ENCODE results near the gene MIB2. TPM values are rescaled to one million over a fixed set of nuclear protein-coding genes. Genes with fewer than 3 reads are reported as not detected.
"Not testable (repeated sequence)": the region's sequence is repeated elsewhere in the genome, so short reads cannot be mapped to it uniquely, and the experiment has no call there.

MIB2 gene
- total and polyA plus RNA-seq, 2 of the 4 experiments (the other 2 are of a cell fraction) = 17.2 to 47.8 TPM

DNA sequence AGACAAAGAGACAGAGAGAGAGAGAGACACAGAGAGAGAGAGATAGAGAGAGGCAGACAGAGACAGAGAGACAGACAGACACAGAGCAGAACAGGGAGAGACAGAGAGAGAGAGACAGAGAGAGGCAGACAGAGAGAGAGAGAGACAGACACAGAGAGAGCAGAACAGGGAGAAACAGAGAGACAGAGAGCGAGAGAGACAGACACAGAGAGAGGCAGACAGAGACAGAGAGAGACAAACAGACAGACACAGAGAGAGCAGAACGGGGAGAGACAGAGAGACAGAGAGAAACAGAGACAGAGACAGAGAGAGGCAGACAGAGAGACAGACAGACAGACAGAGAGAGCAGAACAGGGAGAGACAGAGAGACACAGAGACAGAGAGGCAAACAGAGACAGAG, 20.0 kb upstream of the MIB2 start:
- H2BK20ac ChIP-seq (ENCODE audit: low read depth, low read length); DNase-seq; H4K91ac ChIP-seq (ENCODE audit: insufficient read depth, low read depth, low read length); H2BK120ac ChIP-seq (ENCODE audit: low read depth, low read length); H3K9me3 ChIP-seq (ENCODE audit: control insufficient read depth, insufficient read depth, low read length); ATAC-seq (ENCODE audit: low read depth); H3K9ac ChIP-seq (ENCODE audit: low read depth, low read length); H3K4ac ChIP-seq (ENCODE audit: low read depth, low read length); H4K8ac ChIP-seq (ENCODE audit: low read depth in 2 of 2, low read length in 2 of 2); H2BK15ac ChIP-seq (ENCODE audit: low read depth, low read length); H2AK5ac ChIP-seq (ENCODE audit: low read depth, low read length); POLR2A ChIA-PET (ENCODE audit: unreplicated experiment); H3K56ac ChIP-seq (ENCODE audit: extremely low read depth, insufficient read depth, low read length); H2BK5ac ChIP-seq (ENCODE audit: low read depth, low read length, poor library complexity, severe bottlenecking); H4K20me1 ChIP-seq (ENCODE audit: insufficient read depth, low read length); dilution Hi-C loops (cut with HindIII; ENCODE audit: low sequenced_read_pairs, unreplicated experiment); H3K27ac ChIP-seq (ENCODE audit: insufficient read depth, low read length); BruUV-seq (replicated peaks); intact Hi-C loops (cut with micrococcal nuclease); H3K9me1 ChIP-seq (ENCODE audit: insufficient read depth, low read length); H3K23ac ChIP-seq (ENCODE audit: low read depth, low read length); in situ Hi-C loops (cut with MboI; ENCODE audit: low sequenced_read_pairs); H4K5ac ChIP-seq (ENCODE audit: low read depth, low read length); H3K79me1 ChIP-seq (ENCODE audit: low read depth in 1 of 2, low read length in 2 of 2); H2AK9ac ChIP-seq (replicated peaks; ENCODE audit: low read depth, low read length, poor library complexity); CTCF ChIA-PET; H3K4me2 ChIP-seq (ENCODE audit: low read depth, low read length); H3K18ac ChIP-seq (ENCODE audit: low read depth, low read length); H3K14ac ChIP-seq (replicated peaks; ENCODE audit: low read depth, low read length); H2AFZ ChIP-seq (replicated peaks; ENCODE audit: low read length, poor library complexity); H3K4me3 ChIP-seq (ENCODE audit: insufficient read depth, low read depth, low read length); H3K36me3 ChIP-seq (ENCODE audit: control insufficient read depth, insufficient read depth, low read length); H3K4me1 ChIP-seq (ENCODE audit: control insufficient read depth, insufficient read depth, low read length): not testable (repeated sequence)
- peaks cover 23% of the 10 kb centered on the region for H3K27me3 ChIP-seq (ENCODE audit: control insufficient read depth, insufficient read depth, low read length)
- 86% methylated on average over 2 of the region's 2 CpGs; no CpG with 5 or more reads in 1 of the 2 experiments for WGBS, 2 experiments (ENCODE audit: extremely low coverage in 2 of 2, insufficient read length in 1 of 2)
